Endothelial cell of hepatic sinusoid (primary cell): ENCODE measurements around the gene COMT.

ENCODE experiments used
- in situ Hi-C: cut with HindIII; loops from 2 replicates; pipeline ENCODE4 v1.10.0; 2017; ENCODE audit warnings: low sequenced_read_pairs

COMT gene

GRCh38 chr22:19991395-19991644 lies 49.7 kb downstream of the COMT start:
- in situ Hi-C loops, result no loop called here

DNA sequence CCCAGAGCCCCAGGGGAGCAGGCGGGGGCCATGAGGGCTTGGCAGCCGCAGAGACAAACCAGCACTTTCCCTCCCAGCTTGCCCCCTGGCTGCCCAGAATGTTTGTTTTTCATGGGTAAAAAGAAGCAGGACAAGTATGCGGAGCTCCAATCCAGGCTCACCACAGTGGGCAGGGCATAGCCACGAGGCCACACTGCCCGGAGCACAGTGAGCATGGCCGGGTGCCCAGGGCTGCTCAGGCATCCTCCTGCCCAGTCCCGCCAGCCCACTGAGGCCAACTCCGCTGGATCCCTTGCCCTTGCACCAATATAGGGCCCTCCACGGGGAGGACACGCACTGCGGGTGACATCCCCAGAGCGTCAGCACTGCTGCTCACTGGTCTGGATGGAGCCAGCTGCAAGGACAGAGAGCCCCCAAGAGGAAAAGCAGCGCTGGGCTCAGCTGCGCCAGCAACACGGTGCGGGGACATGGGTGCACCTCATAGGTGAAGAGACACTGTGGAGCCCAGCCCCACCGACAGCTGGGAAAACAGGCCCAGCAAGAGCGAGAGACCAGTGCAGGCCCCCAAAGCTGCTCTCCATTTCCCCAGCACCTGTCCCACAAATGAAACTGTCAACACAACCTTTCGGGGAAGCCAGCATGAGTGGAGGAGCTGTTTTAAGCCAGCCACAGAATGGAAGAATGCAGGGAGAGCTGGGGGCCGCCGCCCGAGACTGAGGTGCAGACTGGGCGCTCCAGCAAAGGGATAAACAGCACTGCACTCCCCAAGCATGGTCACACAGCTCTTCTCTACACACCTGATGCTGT lies 50.3 kb downstream of the COMT start:
- in situ Hi-C loops, result no loop called here

GRCh38 chr22:19992481-19992911 lies 50.9 kb downstream of the COMT start:
- in situ Hi-C loops, result no loop called here

- in situ Hi-C loops, result no loop called here
Measured at GRCh38 chr22:19992921-19993355, 51.4 kb downstream of the COMT start.

DNA sequence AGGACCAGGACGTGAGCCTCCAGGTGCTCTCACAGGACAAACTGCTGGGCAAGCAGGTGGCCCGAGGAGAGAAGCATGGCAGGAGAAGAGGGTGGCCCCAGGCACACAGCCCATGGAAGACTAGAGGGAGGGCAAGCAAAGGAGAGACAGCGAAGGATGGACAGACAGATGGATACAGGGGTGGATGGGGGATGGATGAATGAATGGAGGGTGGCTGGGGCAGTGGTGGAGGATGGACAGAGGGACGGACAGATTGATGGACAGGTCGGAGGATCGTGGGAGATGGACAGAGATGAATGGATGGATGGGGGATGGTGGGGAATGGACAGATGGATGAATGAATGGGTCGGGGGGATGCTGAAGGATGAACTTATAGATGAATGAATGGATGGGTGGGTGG lies 52.4 kb downstream of the COMT start:
- in situ Hi-C loops, result no loop called here

DNA sequence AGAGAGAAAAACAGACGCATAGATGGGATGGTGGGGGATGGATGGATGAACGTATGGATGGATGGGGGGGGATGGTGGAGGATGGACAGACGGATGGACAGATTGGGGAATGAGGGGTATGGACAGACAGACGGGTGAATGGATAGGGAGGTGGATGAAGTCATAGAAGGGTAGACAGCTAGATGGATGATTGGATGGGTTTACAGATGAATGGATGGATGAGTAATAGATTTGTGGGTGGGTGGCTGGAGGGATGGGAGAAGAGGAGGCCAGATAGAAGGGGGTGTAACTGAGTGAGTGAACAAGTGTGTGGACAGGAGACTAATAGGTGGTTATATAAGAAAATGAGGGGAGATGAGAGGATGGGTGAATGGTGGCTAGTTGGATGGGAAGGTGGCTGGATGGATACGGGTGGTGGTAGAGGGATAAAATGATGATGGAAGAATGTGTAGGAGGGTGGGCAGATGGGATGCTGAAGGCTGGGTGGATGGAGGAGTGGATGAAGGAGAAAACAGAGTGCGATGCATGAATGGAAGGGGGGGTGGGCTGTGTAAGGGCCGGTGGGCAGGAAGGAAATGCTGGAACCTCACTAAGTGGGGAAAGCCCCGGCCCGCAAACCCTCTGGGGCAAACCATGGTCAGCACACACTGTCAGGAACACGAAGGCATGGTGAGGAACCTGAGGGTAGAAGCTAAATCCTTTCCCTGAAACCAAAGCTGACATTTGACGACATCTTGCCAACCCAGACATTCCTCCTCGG lies 53.5 kb downstream of the COMT start:
- in situ Hi-C loops, result no loop called here

DNA sequence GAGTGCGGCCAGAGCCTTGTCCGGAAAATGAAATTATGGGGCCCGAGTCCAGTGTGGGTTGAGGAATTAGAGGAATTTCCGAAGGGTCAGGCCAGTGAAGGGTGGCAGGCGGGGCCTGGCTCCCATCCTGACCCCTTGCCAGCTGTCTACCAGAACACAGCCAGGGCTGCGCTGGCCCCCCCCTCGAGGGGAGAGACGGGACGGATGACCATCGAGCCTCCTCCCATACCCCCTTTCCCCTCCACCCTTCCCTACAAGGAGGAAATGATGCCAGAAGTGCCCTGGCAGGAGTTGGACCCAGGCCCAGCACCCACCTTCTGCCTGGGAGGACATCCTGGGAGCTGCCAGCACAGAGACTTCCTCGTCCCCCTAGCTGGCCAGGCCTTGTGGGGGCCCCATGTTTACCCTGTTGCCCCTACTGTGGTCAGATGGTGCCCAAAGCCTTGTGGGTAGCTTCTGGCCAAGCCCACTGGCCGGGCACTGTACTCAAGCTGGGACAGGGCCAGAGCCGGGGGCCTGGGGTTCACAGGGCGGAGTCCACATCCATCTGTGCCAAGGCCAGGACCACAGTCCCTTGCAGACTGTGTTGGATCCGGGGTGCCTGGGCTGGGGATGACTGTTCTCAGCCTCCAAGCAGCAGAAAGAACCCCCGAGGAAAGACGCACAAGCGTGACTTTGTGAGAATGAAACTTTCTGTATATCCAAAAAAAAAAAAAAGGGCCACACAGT lies 54.2 kb downstream of the COMT start:
- in situ Hi-C loops, result no loop called here

GRCh38 chr22:19996694-19997384 lies 55.3 kb downstream of the COMT start:
- in situ Hi-C loops, result no loop called here

GRCh38 chr22:19997561-19998231 lies 56.1 kb downstream of the COMT start:
- in situ Hi-C loops, result no loop called here

DNA sequence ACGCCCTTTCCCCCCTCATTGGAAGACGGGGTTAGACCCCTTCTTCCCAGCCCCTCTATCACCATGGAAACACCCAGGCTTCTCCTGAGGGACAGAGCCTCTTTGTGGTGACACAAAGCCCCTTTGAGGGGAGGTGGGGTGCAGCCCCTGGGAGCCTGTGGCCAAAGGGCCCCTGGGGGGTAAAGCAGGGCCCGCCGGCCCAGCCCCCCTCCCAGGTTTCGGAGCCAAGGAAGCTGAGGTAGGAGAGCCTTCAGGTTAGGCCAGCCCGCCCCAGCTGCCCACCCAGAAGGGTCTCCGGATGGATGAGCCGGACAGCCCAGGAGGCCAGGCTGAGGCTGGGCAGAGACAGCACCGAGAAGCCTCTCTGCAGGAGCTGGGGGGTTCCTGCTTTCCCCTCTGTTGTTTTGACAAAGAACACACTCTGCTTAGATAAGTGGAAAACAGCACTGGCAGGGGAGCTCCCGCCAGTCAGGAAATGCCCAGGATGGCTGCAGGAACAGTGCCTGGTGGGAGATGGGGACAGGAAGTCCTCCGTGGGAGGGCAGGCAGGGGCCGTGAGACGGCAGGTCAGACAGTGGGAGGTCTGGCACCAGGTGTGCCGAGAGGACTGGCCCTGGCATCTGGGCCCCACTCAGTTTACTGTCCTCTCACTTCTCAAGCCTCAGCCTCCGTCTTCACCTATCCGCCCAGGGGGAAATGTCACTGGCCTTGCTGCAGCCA lies 56.8 kb downstream of the COMT start:
- in situ Hi-C loops, result no loop called here

DNA sequence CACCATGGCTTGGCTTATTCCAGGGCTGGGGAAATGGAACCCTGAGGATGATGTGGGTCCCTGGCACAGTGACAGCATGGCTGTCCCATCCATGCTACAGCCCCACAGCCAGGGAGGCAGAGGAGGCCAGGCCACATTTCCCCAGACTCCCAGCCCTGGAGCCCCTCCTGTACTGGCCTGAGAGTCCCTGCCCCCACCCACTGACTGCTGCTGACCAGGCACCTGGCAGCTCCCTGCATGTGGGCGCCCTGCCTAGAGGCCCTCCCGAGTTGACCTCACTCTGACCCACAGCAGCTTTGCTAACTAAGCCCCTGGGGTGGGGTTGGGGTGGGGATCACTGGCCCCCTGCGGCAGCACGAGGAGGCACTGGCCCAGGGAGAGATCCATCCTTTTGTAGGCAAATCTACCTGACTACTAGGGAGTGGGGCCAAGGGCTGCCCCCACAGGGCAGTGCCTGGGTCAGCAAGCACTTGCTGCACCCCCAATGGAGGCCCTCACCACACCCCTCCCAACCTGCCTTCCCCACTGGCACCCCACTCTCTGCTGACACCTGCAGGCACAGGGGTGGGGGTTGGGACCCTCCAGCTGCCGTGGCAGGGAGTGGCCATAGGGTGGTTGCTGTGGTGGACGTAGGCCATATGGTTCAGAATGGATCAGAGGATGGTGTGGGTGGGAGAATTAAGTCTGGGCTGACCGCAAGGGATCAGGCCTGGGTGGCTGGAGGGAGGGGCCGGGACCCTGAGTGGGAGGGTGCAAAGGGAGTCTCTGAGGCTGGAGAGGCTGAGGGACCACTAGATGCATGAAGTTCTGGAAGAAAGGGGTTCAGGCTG lies 57.6 kb downstream of the COMT start:
- in situ Hi-C loops, result no loop called here

DNA sequence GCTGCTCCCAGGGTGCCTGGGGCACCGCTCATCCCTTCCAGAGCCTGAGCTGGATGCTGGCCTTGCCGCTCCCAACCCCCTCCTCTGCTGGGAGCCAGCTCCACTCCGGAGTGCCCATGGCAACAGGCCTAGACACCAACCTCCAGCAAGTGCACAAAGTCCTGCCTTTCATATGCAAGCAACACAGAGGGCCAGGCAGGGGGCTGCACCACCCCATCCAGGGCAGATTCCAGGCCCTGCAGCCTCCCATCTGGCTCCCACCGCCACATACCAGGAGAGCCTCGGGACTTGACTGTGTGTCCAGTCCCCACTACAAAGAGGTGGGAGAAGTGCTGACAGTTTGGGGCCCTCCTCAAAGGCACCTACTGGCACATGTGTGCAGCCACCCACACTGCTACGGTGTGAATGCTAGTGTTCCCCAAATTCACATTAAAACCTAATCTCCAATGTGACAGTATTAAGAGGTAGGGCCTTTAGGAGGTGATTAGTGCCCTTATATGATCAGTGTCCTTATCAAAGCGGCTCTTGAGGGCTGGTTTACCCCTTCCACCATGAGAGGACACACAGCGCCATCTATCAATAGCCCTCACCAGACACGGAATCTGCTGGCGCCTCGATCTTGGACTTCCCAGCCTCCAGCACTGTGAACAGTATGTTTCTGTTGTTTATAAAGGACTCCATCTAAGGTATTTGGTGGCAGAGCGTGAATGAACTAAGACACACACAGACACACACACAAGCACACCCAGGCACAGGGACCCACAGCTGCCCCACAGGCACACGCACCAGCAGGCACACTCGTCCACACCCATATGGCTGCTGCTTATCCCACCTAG lies 58.9 kb downstream of the COMT start:
- in situ Hi-C loops, result no loop called here

- in situ Hi-C loops, result no loop called here
Measured at GRCh38 chr22:20001082-20001638, 59.6 kb downstream of the COMT start.

- in situ Hi-C loops, result no loop called here
Measured at GRCh38 chr22:20002128-20002527, 60.6 kb downstream of the COMT start.

DNA sequence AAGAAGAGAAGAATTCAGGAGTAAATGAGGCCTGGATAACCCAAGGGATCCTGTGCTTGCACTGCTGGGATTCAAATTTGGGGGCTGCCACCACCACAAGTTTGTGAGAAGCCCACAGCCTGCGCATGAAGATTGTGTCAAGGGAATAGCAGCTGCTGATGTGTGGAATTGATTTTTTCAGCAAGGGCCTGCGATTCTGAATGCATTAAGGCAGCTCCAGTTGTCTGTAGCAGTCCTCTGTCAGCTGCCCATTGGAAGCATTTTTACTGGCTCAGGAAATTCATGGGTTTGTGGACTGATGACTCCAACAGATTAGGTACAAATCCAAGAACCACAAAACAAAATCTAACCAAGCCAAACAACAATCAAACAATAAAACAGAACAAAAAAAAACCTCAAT lies 61.1 kb downstream of the COMT start:
- in situ Hi-C loops, result no loop called here

- in situ Hi-C loops, result no loop called here
Measured at GRCh38 chr22:20003304-20003703, 61.7 kb downstream of the COMT start.

- in situ Hi-C loops, result no loop called here
Measured at GRCh38 chr22:20004464-20004863, 62.9 kb downstream of the COMT start.
